Measurements from ENCODE around the gene COQ9. TPM values are rescaled to one million over a fixed set of nuclear protein-coding genes. Genes with fewer than 3 reads are reported as not detected.
A peak's percentile ranks its signal among the peaks of the same experiment; 100 is the strongest.

Gene COQ9
- total and polyA plus RNA-seq, 5 donors from 2014 or later, result 18.5 to 33.6 (median 26.4) TPM

DNA sequence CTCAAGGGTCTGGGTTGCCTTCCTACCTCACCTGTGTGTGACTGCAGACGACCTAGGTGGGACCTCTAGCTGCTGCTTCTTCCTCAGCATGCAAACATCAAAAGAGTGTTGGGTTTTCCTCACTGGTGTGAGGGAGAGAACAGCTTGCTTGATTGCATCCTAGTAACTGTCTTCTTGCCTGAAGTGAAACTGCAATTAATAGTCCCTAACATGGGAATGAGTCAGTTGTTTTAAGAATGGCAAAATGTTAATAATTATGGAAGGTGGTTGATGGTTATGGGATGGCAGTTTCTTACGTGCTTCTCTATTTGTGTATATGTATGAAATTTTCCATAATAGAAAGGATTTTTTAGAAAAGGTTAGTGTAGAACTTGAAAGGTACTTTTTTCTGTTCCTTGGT is 21.1 kb downstream of the COQ9 start:
- H3K9me3 Mint-ChIP-seq, result peaks cover 0 to 3% (median 0%) of the 10 kb centered on the region in 7 donors
- DNase-seq, result no peak
- H3K27ac ChIP-seq (ENCODE audit: insufficient read depth, low read length, poor library complexity, severe bottlenecking), result no peak overlapping the region
- no peak overlapping the region for H3K27ac Mint-ChIP-seq
- H3K4me3 ChIP-seq (ENCODE audit: low read depth, low read length), result no peak overlapping the region
- H3K9me3 ChIP-seq (ENCODE audit: control insufficient read depth in 2 of 2, low read length in 2 of 2), result no peaks in the 10 kb centered on the region
- no peak for ATAC-seq (ENCODE audit: low read depth in 2 of 2)
- peaks cover 17% of the 10 kb centered on the region for H3K4me1 ChIP-seq (ENCODE audit: control insufficient read depth, insufficient read depth, low read length, poor library complexity, severe bottlenecking)
- peaks cover 8 to 34% (median 30%) of the 10 kb centered on the region in 4 donors for H3K4me1 Mint-ChIP-seq
- no peaks in the 10 kb centered on the region for H3K27me3 Mint-ChIP-seq
- peak overlapping the region in 3 of 4 donors; percentile 15 to 33 (median 16) for H3K4me3 Mint-ChIP-seq
- H3K36me3 Mint-ChIP-seq, result peaks cover 52% of the 10 kb centered on the region
- H3K36me3 ChIP-seq (ENCODE audit: control insufficient read depth, insufficient read depth, low read length), result peaks cover 69% of the 10 kb centered on the region
- H3K27me3 ChIP-seq (ENCODE audit: control insufficient read depth, insufficient read depth, low read length), result no peaks in the 10 kb centered on the region

DNA sequence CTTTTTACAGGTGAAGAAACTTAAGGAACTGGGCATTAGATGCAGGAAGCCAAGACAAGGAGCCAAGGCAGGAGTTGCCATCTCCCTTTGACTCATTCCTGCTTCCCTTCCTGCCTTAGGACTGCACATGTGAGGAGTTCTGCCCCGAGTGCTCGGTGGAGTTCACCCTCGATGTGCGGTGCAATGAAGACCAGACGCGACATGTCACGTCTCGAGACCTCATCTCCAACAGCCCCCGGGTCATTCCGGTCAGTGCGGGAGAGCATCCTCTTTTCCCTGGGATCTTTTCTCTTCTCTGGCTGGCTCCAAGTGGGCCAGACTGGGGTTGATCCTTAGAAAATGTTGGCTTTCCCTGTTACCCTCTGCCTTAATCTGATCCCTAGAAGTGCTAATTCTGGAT is 21.8 kb downstream of the COQ9 start:
- Histone ChIP-seq H3K36me3 (ENCODE audit: control insufficient read depth, insufficient read depth, low read length) (peaks cover 69% of the 10 kb centered on the region), H3K4me3 (ENCODE audit: low read depth, low read length) (no peak overlapping the region), H3K27me3 (ENCODE audit: control insufficient read depth, insufficient read depth, low read length) (no peaks in the 10 kb centered on the region), H3K27ac (ENCODE audit: insufficient read depth, low read length, poor library complexity, severe bottlenecking) (no peak overlapping the region), H3K9me3 (ENCODE audit: control insufficient read depth in 2 of 2, low read length in 2 of 2) (no peaks in the 10 kb centered on the region), H3K4me1 (ENCODE audit: control insufficient read depth, insufficient read depth, low read length, poor library complexity, severe bottlenecking) (peaks cover 10% of the 10 kb centered on the region)
- no peaks in the 10 kb centered on the region for H3K27me3 Mint-ChIP-seq
- H3K9me3 Mint-ChIP-seq, result peaks cover 0 to 3% (median 0%) of the 10 kb centered on the region in 7 donors
- DNase-seq (no peak), ATAC-seq (ENCODE audit: low read depth in 2 of 2) (no peak)
- H3K36me3 Mint-ChIP-seq, result peaks cover 50% of the 10 kb centered on the region
- H3K4me1 Mint-ChIP-seq, result peaks cover 6 to 27% (median 24%) of the 10 kb centered on the region in 4 donors
- H3K4me3 Mint-ChIP-seq, result no peak overlapping the region
- H3K27ac Mint-ChIP-seq, result no peak overlapping the region

DNA sequence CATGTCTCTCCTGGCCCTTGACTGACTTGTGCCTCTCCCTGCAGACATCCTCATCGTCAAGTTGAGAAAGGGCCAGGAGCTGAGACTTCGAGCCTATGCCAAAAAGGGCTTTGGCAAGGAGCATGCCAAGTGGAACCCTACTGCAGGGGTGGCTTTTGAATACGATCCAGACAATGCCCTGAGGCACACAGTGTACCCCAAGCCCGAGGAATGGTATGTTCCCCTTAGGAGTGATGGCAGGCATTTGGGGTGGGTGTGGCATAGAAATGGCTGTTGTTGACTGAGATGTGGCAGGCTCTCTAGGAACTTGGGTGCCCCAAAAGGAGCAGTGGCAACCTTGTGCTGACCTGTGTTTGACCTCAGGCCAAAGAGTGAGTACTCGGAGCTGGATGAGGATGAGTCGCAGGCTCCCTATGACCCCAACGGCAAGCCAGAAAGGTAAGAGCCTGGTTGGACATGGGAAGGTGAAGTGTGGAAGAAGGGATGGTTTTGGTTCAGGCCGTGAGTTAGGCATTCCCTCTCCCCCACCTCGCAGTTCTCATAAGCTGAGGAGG is 22.7 kb downstream of the COQ9 start:
- H3K4me1 Mint-ChIP-seq, result peaks cover 4 to 18% (median 15%) of the 10 kb centered on the region in 4 donors

DNA sequence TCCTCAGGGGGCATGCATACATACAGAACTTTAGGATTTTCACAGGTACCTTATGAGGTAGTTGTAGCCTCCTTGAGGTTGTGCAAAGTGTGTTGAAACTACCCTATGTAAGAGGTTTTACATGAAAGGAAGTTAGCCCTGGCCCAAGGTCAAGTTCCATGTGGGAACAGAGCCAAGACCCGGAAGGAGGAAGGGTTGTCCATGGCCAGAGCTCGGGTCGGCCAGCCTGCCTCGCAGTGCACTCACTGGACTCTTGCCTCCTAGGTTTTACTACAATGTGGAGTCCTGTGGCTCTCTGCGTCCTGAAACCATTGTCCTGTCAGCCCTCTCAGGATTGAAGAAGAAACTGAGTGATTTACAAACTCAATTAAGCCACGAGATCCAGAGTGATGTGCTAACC is 23.4 kb downstream of the COQ9 start:
- Histone ChIP-seq H3K4me3 (ENCODE audit: low read depth, low read length) (no peak overlapping the region), H3K4me1 (ENCODE audit: control insufficient read depth, insufficient read depth, low read length, poor library complexity, severe bottlenecking) (peaks cover 2% of the 10 kb centered on the region), H3K27me3 (ENCODE audit: control insufficient read depth, insufficient read depth, low read length) (no peaks in the 10 kb centered on the region), H3K36me3 (ENCODE audit: control insufficient read depth, insufficient read depth, low read length) (peaks cover 60% of the 10 kb centered on the region), H3K27ac (ENCODE audit: insufficient read depth, low read length, poor library complexity, severe bottlenecking) (no peak overlapping the region), H3K9me3 (ENCODE audit: control insufficient read depth in 2 of 2, low read length in 2 of 2) (no peaks in the 10 kb centered on the region)
- Mint-ChIP-seq H3K4me3 (no peak overlapping the region), H3K9me3 (peaks cover 0 to 3% (median 0%) of the 10 kb centered on the region in 7 donors), H3K27ac (peak overlapping the region in 1 of 3 donors; percentile 46), H3K4me1 (peaks cover 4 to 14% (median 12%) of the 10 kb centered on the region in 4 donors), H3K36me3 (peaks cover 38% of the 10 kb centered on the region), H3K27me3 (no peaks in the 10 kb centered on the region)
- DNase-seq (no peak), ATAC-seq (ENCODE audit: low read depth in 2 of 2) (no peak)

More for the DNA sequence above, 22.7 kb downstream of the COQ9 start:
- no peak for ATAC-seq (ENCODE audit: low read depth in 2 of 2)
- Histone ChIP-seq H3K4me3 (ENCODE audit: low read depth, low read length) (no peak overlapping the region), H3K27ac (ENCODE audit: insufficient read depth, low read length, poor library complexity, severe bottlenecking) (no peak overlapping the region), H3K4me1 (ENCODE audit: control insufficient read depth, insufficient read depth, low read length, poor library complexity, severe bottlenecking) (peaks cover 3% of the 10 kb centered on the region), H3K36me3 (ENCODE audit: control insufficient read depth, insufficient read depth, low read length) (peaks cover 63% of the 10 kb centered on the region), H3K9me3 (ENCODE audit: control insufficient read depth in 2 of 2, low read length in 2 of 2) (no peaks in the 10 kb centered on the region), H3K27me3 (ENCODE audit: control insufficient read depth, insufficient read depth, low read length) (no peaks in the 10 kb centered on the region)
- H3K36me3 Mint-ChIP-seq, result peaks cover 43% of the 10 kb centered on the region
- H3K27ac Mint-ChIP-seq, result no peak overlapping the region
- DNase-seq, result no peak
- no peak overlapping the region for H3K4me3 Mint-ChIP-seq
- no peaks in the 10 kb centered on the region for H3K27me3 Mint-ChIP-seq
- peaks cover 0 to 3% (median 0%) of the 10 kb centered on the region in 7 donors for H3K9me3 Mint-ChIP-seq

DNA sequence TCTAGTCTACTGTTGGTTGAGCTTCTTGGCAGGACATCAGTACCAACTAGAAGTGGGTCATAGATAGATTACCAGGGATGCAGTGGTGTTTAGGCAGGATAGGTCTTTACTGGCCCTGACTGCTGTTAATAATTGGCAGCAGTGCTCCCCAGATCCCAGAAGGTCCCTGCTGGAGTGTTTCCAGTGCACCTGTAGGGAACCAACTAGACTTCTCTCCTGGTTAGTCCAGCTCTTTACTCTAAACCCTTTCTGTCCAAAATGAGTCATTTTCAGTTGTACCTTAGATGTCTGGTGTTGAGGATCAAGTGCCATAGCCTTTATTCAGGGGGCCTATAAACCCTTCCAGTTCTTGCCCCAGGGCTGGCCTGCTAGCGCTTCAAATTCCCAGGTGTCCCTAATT is 23.9 kb downstream of the COQ9 start:
- Histone ChIP-seq H3K4me3 (ENCODE audit: low read depth, low read length) (no peak overlapping the region), H3K27ac (ENCODE audit: insufficient read depth, low read length, poor library complexity, severe bottlenecking) (no peak overlapping the region), H3K9me3 (ENCODE audit: control insufficient read depth in 2 of 2, low read length in 2 of 2) (no peaks in the 10 kb centered on the region), H3K36me3 (ENCODE audit: control insufficient read depth, insufficient read depth, low read length) (peaks cover 55% of the 10 kb centered on the region), H3K4me1 (ENCODE audit: control insufficient read depth, insufficient read depth, low read length, poor library complexity, severe bottlenecking) (peaks cover 7% of the 10 kb centered on the region), H3K27me3 (ENCODE audit: control insufficient read depth, insufficient read depth, low read length) (no peaks in the 10 kb centered on the region)
- DNase-seq (no peak), ATAC-seq (ENCODE audit: low read depth in 2 of 2) (no peak)
- no peak overlapping the region for H3K4me3 Mint-ChIP-seq
- no peak overlapping the region for H3K27ac Mint-ChIP-seq
- no peaks in the 10 kb centered on the region for H3K27me3 Mint-ChIP-seq
- peaks cover 33% of the 10 kb centered on the region for H3K36me3 Mint-ChIP-seq
- peaks cover 4 to 13% (median 10%) of the 10 kb centered on the region in 4 donors for H3K4me1 Mint-ChIP-seq
- H3K9me3 Mint-ChIP-seq, result peaks cover 0 to 3% (median 0%) of the 10 kb centered on the region in 7 donors

DNA sequence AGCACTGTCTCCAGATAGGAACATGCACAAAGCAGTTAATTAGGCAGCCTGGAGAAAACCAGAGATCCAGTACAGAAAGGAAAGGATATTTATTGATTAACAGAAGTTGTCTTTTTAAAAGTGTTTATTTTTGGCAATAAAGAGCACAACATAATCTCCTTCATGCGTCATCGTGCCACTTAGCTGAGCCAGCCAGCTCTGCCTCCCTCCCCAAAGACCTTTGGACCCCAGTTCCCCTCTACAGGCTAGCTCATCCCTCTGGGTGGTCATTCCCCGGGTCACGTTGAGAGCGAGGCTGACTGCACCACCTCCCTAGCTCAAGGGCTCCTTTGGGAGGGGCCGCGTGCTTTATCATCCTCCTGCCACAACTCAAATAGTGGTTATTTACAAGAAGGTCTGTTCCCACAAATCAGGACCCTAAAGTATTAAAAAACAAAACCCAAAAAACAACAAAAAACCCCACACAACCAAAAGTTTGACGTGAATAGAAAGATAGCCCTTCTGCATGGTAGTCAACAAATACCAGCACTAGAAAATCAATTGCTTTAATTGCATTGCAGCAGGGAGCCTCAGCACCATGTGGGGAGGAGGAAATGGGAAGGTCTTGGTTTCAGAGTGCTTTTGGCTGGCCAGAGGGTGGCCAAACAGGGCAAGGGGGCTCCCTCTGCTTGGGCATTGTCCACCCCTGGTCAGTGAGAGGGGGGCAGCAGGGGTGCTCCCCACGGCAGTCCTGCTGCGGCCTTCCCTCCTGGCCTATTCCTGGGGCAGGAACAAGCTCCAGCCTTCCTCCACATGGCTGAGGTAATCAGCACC is 24.8 kb downstream of the COQ9 start:
- Mint-ChIP-seq H3K27me3 (no peaks in the 10 kb centered on the region), H3K27ac (peak overlapping the region in 1 of 3 donors; percentile 58), H3K4me1 (peaks cover 4 to 17% (median 13%) of the 10 kb centered on the region in 4 donors), H3K9me3 (peaks cover 0 to 3% (median 0%) of the 10 kb centered on the region in 7 donors), H3K36me3 (peaks cover 31% of the 10 kb centered on the region), H3K4me3 (no peak overlapping the region)
- no peak overlapping the region for H3K4me3 ChIP-seq (ENCODE audit: low read depth, low read length)
- H3K27me3 ChIP-seq (ENCODE audit: control insufficient read depth, insufficient read depth, low read length), result no peaks in the 10 kb centered on the region
- no peak for ATAC-seq (ENCODE audit: low read depth in 2 of 2)
- no peaks in the 10 kb centered on the region for H3K9me3 ChIP-seq (ENCODE audit: control insufficient read depth in 2 of 2, low read length in 2 of 2)
- no peak for DNase-seq
- peaks cover 48% of the 10 kb centered on the region for H3K36me3 ChIP-seq (ENCODE audit: control insufficient read depth, insufficient read depth, low read length)
- H3K27ac ChIP-seq (ENCODE audit: insufficient read depth, low read length, poor library complexity, severe bottlenecking), result no peak overlapping the region
- peaks cover 13% of the 10 kb centered on the region for H3K4me1 ChIP-seq (ENCODE audit: control insufficient read depth, insufficient read depth, low read length, poor library complexity, severe bottlenecking)

DNA sequence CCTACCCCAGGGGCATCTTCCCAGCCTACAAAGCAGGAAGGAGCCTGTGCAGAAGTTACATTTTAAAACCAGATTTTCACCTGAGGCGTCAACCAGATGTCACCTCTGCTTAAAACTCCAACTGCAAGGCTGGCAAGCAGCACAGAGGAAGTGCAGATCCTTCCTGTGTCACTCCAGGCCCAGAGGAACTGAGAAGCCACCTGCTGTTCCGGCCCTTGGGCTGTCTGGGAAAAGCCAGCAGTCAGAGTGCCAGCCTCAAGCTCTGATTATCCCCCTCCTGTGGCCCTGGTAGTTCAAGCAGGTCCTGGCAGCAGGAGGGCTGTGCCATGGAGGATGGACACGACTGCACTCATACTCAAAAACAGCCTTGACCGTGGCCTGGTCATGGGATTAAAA is 25.4 kb downstream of the COQ9 start:
- H3K27ac Mint-ChIP-seq, result no peak overlapping the region
- H3K4me1 ChIP-seq (ENCODE audit: control insufficient read depth, insufficient read depth, low read length, poor library complexity, severe bottlenecking), result peaks cover 13% of the 10 kb centered on the region
- H3K4me1 Mint-ChIP-seq, result peaks cover 4 to 17% (median 11%) of the 10 kb centered on the region in 4 donors
- H3K27me3 Mint-ChIP-seq, result no peaks in the 10 kb centered on the region
- no peak overlapping the region for H3K4me3 Mint-ChIP-seq
- no peak for DNase-seq
- no peak for ATAC-seq (ENCODE audit: low read depth in 2 of 2)
- no peaks in the 10 kb centered on the region for H3K9me3 ChIP-seq (ENCODE audit: control insufficient read depth in 2 of 2, low read length in 2 of 2)
- no peak overlapping the region for H3K4me3 ChIP-seq (ENCODE audit: low read depth, low read length)
- peak overlapping the region; percentile 2 for H3K27ac ChIP-seq (ENCODE audit: insufficient read depth, low read length, poor library complexity, severe bottlenecking)
- peaks cover 42% of the 10 kb centered on the region for H3K36me3 ChIP-seq (ENCODE audit: control insufficient read depth, insufficient read depth, low read length)
- peaks cover 27% of the 10 kb centered on the region for H3K36me3 Mint-ChIP-seq
- H3K9me3 Mint-ChIP-seq, result peaks cover 0 to 3% (median 0%) of the 10 kb centered on the region in 7 donors
- no peaks in the 10 kb centered on the region for H3K27me3 ChIP-seq (ENCODE audit: control insufficient read depth, insufficient read depth, low read length)

Data from CD4-positive, CD25-positive, alpha-beta regulatory T cell (primary cell).